CD4-positive, alpha-beta T cell treated with Interleukin-15 for 4 hours (primary cell): ENCODE results near the gene TNS1.
A peak's percentile ranks its signal among the peaks of the same experiment; 100 is the strongest.

Experiments used
- DNase-seq: peaks from one replicate; pipeline ENCODE4 v3.0.0-alpha.2; 2020; ENCODE audit warnings: low spot score

Gene TNS1

GRCh38 chr2:217998926-217999594, 3.7 kb downstream of the TNS1 start:
- DNase-seq: no peak

GRCh38 chr2:217997510-217997909, 5.3 kb downstream of the TNS1 start:
- DNase-seq: no peak

GRCh38 chr2:217996361-217996760, 6.4 kb downstream of the TNS1 start:
- DNase-seq: no peak

GRCh38 chr2:217995731-217996231, 7.0 kb downstream of the TNS1 start:
- DNase-seq: no peak

- no peak for DNase-seq
Measured at GRCh38 chr2:217994776-217995274, 8.0 kb downstream of the TNS1 start.

GRCh38 chr2:217993817-217994463, 8.9 kb downstream of the TNS1 start:
- DNase-seq: peak; percentile 32

- no peak for DNase-seq
Measured at GRCh38 chr2:217993138-217993537, 9.7 kb downstream of the TNS1 start.

GRCh38 chr2:217992061-217992460, 10.7 kb downstream of the TNS1 start:
- DNase-seq: no peak

- no peak for DNase-seq
Measured at GRCh38 chr2:217990791-217991465, 11.9 kb downstream of the TNS1 start.

GRCh38 chr2:217990389-217990788, 12.4 kb downstream of the TNS1 start:
- DNase-seq: no peak

- no peak for DNase-seq
Measured at GRCh38 chr2:217989221-217989948, 13.4 kb downstream of the TNS1 start.

- no peak for DNase-seq
Measured at GRCh38 chr2:217988840-217989204, 14.0 kb downstream of the TNS1 start.

GRCh38 chr2:217988014-217988839, 14.6 kb downstream of the TNS1 start:
- DNase-seq: peak; percentile 51

- DNase-seq: no peak
Measured at GRCh38 chr2:217987391-217987790, 15.4 kb downstream of the TNS1 start.

GRCh38 chr2:217986256-217986961, 16.4 kb downstream of the TNS1 start:
- DNase-seq: no peak

GRCh38 chr2:217983276-217984233, 19.2 kb downstream of the TNS1 start:
- DNase-seq: no peak

GRCh38 chr2:217981971-217982370, 20.8 kb downstream of the TNS1 start:
- no peak for DNase-seq

- DNase-seq: no peak
Measured at GRCh38 chr2:217981084-217981730, 21.6 kb downstream of the TNS1 start.

- DNase-seq: no peak
Measured at GRCh38 chr2:217980591-217980990, 22.2 kb downstream of the TNS1 start.
